Measurements from ENCODE around the gene EXOC4.

EXOC4 gene

DNA sequence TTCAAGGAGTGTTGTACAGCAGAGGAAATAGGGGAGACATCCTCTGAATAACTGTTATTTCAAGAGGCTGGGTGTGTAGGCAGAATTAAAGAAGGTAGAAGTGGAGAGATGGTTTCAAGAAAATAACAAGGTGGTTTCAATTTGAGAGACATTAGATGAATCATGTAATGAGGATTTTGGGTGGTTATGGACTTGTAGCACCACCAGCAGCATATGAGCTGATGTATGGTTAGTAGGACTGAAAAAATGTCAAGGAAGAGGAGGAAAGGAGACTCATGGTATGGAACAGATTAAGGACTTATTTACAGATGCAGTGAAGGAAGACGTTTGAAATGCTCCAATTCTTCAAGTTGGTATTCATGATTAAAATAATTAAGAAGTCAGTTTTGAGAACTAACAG is 166.2 kb downstream of the EXOC4 start:
- DNase-seq (ENCODE audit: low read depth in 2 of 3, low spot score in 1 of 3) = no peak

DNA sequence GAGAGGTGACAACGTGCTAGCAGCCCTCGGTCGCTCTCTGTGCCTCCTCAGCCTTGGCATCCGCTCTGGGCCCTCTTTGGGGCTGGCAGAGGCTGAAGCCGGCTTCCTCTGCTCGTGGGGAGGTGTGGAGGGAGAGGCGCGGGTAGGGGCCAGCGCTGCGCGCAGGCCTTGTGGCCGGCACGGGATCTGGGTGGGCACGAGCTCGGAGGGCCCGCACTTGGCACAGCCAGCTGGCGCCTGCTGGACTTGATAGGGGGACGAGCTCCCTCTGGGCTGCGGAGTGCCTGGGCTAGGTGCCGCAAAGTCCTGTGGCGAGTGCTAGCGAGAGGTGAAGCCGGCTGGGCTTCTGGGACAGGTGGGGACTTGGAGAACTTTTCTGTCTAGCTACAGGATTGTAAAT is 170.7 kb downstream of the EXOC4 start:
- DNase-seq (ENCODE audit: low read depth in 2 of 3, low spot score in 1 of 3) = no peak

DNA sequence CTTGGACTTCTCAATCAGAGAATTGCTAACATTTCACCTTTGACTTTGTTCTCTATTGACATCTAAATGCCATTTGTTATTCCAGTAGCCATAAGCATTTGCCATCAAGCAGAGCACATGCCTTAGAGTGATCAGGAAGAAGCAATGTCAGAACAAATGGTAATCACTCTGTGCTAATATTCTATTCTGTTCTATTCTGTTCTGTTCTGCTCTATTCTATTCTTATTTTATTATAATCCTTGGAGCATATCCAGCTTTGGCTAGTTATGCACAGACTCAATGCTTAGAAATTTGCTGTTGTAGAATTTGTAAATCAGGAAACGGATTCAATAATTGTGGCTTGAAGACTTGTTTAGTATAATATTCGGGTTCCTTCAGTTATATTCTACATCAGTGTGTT is 175.4 kb downstream of the EXOC4 start:
- no peak for DNase-seq (ENCODE audit: low read depth in 2 of 3, low spot score in 1 of 3)

DNA sequence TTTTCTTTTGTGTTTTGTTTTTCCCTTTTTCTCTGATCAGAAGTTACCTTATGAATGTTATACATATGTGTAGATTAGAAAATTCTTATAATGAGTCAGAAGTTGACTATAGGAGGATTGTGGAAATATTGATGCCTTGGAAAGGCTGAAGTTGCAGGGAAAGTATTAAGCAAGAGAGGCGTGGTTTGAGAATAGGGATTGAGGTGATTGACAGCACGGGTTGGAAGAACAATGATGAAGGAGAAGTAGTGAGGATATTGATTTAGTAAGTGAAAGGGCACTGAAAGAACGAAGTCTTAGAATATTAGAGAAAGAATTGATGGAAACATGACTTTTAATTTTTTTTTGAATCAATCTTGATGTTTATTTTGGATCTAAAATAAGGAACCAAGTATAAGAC is 176.0 kb downstream of the EXOC4 start:
- DNase-seq (ENCODE audit: low read depth in 2 of 3, low spot score in 1 of 3) = no peak

DNA sequence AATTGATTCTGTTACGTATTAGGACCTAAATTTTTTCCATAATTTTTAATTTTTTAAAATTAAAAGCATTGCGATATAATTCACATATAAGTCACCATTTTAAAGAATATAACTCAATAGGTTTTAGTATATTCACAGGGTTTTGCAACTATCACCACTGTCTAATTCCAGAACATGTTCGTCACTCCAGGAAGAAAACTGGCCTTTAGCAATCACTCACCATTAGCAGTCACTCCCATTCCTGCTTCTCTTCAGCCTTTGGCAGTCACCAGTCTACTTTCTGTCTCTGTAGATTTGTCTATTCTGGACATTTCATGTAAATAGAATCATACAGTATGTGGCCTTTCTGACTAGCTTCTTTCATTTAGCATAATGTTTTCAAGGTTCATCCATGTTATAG is 176.5 kb downstream of the EXOC4 start:
- no peak for DNase-seq (ENCODE audit: low read depth in 2 of 3, low spot score in 1 of 3)

DNA sequence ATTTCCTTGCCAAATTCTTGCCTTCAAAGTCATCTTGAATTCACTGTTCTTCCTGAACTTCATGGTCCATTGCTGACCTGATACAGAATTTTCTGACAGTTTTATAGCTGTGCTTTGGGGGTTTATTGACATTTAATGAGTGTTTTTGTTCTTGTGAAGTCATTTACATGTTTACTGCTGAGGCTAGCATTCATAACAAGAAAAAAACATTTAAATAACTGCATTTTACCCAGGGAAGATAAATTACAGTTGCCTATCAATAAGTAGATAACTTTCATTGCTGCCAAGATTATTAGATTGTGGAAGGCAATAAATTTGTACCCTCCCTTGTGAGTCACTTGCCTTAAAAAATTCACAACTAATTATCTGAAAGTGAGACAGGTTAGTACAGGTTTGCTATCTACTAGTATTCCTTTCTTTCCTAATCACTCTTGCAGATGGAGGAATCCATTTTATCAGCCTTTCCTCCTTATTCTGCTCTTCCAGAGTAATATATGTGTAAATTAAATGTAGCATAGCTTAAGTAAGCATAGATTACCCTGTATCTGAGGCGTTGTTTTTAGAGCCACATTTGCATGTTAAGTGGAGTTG is 178.4 kb downstream of the EXOC4 start:
- no peak for DNase-seq (ENCODE audit: low read depth in 2 of 3, low spot score in 1 of 3)

DNA sequence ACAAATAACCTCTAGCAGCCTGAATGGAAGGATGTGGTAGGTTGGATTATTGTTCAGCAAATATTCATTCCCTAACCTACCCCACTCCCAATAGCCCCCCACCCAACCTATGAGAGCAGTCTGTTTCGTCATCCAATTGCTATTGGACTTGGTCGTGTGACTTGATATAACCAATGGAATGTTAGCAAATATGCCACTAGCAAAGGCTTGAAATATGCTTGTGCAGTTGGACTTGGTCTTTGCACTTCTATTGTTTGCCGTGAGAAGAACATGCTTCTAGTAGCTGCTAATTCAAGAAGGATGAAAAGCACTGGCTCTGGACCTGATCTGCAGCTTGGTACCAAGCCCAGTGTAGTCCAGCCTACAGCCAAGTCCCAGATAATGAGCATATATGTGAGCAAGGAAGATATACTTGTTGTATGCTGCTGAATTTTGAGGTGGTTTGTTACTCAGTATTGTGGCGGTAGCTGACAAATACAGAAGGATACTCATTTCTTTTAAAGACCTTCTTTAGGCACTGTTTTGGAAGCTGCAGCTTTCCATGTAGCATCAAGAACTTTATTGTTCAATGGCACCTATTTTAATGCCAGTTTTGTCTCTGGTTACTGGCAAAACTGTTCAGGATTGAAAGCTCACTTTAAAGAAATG is 180.4 kb downstream of the EXOC4 start:
- DNase-seq (ENCODE audit: low read depth in 2 of 3, low spot score in 1 of 3) = no peak

DNA sequence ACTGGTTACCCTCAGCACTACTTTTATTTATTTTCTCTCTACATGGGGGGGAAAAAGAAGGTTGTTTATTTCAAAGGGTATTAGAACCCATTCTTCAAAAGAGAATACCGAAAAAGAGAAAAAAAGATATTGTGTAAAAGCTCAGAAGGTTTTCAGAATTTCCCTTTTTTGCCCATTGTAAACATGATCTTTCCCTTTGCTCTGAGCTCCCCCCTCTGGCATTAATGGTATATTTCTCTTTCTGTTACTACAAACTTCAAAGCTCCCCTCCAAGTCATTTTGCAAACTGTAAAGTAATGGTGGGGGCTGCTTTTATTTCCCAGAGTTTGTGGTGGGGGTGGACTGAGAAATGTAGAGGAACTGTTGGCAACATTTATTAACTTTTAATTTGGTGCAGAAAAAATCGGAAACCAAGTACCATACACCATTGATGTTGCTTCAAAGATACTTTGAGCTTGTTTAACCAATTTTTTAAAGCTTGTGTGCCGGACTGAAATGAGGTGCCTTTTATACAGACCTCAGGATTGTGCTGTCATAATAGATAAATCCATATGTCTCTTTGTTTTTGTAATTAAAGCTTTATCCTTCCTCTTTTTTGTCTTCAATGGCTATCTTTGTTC is 181.5 kb downstream of the EXOC4 start:
- no peak for DNase-seq (ENCODE audit: low read depth in 2 of 3, low spot score in 1 of 3)

DNA sequence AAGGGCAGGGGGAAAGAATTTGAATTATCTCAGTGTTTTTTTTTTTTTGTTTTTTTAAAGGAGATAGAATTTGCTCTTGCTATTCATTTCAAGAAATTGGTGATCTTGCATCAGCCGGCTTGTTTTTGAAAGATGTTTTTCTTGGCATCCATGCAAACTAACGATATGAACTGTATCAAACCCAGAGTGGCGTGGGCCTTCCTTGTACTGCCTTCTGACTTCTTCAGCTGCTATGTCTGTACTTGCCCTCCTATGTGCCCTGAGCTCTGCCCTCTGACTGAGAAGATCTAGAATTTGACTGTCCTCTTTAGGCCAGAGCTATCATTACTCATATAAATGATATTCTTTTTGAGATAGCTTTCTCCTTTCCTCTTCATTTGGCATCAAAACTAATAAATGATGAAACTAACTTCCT is 183.1 kb downstream of the EXOC4 start:
- no peak for DNase-seq (ENCODE audit: low read depth in 2 of 3, low spot score in 1 of 3)

DNA sequence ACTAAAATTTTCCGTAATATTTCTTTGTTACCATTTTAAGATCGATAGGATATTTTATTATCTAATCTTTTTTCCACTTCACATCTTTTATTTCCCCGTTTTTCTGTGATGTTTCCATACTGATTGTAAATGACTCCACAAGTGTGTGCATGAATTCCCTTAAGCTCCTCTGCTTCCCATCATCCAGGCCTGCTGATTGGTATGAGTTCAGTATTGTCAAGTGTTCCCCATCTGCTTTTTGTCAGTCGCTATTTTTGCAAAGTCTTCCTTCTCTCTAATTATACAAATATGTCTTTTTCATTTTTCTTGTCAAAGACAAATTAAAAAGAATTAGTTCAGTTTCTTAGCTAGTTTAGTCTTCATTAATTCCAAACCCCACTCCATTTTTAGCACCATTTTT is 184.7 kb downstream of the EXOC4 start:
- DNase-seq (ENCODE audit: low read depth in 2 of 3, low spot score in 1 of 3) = no peak

DNA sequence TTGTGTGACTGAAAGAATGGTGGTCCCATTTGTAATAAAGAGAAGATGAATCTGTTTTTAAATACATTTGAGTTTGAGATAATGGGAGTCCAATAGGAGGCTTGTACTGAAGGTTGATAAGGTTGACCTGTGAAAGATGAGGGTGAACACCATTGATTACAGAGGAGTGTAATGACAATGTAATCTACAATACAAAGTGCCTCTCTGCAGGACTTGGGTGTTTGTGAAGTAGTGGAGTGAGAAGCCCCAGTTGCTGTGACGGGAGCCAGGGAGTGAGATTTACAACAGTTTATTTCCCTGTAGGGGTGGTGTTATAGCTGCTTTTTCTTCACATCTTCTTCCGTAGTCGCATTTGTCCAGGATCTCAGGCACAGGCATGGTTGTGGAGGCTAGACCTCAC is 189.9 kb downstream of the EXOC4 start:
- DNase-seq (ENCODE audit: low read depth in 2 of 3, low spot score in 1 of 3) = no peak

DNA sequence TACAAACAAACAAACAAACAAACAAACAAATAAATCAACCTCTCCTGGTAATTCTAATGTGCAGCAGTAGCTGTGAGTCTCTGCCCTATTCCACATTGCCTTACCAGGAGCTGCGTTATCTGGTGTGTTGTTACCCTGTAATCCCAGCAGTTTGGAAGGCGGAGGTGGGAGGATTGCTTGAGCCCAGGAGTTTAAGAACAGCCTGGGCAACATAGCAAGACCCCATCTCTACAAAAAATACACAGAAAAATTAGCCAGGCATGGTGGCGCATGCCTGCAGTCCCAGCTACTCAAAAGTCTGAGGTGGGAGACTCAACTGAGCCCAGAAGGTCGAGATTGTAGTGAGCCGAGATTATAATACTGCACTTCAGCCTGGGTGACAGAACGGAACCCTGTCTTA is 192.7 kb downstream of the EXOC4 start:
- DNase-seq (ENCODE audit: low read depth in 2 of 3, low spot score in 1 of 3) = no peak

DNA sequence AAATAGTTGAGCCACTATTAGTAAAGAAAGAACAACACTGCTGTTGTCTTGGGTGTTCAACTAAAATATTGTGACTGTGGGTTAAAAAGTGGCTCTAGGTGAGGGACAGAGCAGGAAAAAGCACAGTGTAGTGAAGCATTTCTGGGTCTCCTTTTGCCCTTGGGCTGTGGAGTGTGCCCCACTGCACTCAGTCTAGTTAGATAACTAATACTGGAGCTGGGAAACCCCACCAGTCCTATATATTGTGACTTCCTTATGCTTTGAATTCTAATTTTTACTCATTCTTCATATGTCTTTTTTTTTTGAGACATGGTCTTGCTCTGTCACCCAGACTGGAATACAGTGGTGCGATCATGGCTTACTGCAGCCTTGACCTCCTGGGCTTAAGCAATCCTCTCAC is 195.1 kb downstream of the EXOC4 start:
- no peak for DNase-seq (ENCODE audit: low read depth in 2 of 3, low spot score in 1 of 3)

DNA sequence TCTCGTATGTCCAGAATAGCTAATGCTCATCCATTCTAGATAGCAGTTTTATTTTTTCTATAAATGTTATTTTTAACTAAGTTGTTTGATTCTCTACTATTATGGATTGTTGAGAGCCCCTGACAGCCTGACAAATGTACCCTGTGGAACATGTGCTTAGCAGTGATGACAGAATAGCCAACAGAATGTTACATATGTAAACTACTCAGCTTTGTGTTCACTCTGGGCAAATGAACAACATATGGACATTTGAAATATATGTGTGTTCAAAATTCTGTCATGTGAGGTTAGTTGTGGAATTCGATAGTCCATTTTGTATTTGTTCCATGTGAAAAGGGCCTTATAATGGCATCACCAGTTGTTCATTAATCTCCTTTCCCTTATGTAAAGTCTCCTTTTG is 199.7 kb downstream of the EXOC4 start:
- DNase-seq (ENCODE audit: low read depth in 2 of 3, low spot score in 1 of 3) = no peak

DNA sequence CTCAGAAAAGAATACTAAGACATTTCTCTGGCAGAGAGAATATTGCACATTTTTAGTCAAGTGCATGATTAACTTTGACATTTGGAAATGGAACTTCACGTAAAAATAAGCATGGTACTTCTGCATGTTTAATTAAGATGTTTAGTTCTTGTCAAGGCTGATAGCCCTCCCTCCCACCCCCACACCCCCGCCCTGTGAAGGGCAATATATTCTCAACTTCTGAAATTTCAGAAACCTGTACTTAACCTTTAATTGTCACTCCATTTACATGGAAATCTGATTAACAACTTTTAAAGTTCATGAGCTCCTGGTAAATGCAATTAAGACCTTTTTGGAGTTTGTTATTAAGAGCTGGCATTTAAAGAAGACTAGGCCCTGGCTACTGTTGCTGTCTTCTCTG is 205.8 kb downstream of the EXOC4 start:
- DNase-seq (ENCODE audit: low read depth in 2 of 3, low spot score in 1 of 3) = no peak

DNA sequence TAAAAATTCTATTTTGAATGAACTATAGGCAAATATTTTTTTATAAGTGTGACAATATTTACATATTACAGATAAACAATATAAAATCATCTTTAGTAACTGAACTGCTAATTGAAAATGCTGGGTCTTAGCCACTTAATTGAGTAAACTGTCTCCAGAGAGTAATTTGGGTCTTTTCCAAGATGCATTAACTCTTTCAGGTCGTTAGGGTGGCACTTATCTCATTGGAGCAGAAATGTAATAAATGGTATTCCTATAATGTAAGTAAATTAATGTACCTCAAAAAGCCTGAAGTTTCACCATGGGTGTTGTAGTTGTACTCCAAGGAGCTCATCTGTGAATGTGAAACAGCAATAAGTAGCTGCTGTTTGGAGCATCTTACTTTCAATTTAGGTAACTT is 208.5 kb downstream of the EXOC4 start:
- DNase-seq (ENCODE audit: low read depth in 2 of 3, low spot score in 1 of 3) = no peak

DNA sequence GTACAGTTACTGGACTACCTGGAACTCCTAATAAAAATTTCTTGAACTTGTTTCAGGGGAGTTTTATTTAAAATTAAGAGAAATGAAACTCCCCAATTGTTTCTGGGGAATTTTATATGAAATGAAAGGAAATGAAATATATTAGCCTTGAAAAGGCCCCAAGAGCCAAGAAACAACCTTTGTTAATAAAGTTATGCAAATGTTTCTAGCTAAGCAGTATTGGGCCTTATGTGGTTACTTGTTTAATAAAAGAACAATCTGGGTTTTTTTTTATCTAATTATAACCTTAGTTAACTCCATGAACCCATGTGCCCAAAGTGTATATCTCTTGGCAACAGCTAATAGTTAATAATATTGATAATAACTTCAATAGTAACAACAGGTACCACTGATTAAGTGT is 222.8 kb downstream of the EXOC4 start:
- DNase-seq (ENCODE audit: low read depth in 2 of 3, low spot score in 1 of 3) = no peak

DNA sequence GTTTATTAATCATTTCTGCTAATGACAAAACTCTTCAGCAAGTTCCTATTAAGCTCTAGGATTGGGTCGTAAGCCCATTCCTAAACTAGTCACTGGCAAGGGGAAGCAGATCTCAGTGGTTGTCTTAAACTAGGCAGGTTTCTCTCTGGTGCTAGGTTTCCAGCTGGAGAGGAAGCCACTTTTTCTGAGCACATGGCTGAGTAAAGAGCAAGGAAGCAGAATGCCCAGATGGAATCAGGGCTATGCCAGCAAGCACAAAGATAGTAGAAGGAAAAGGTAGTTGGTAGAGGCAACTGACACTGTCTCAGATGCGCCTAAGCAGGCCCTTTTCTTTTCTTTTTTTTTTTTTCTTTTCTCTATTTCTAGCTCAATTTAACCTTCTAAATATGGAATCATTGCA is 224.9 kb downstream of the EXOC4 start:
- no peak for DNase-seq (ENCODE audit: low read depth in 2 of 3, low spot score in 1 of 3)

DNA sequence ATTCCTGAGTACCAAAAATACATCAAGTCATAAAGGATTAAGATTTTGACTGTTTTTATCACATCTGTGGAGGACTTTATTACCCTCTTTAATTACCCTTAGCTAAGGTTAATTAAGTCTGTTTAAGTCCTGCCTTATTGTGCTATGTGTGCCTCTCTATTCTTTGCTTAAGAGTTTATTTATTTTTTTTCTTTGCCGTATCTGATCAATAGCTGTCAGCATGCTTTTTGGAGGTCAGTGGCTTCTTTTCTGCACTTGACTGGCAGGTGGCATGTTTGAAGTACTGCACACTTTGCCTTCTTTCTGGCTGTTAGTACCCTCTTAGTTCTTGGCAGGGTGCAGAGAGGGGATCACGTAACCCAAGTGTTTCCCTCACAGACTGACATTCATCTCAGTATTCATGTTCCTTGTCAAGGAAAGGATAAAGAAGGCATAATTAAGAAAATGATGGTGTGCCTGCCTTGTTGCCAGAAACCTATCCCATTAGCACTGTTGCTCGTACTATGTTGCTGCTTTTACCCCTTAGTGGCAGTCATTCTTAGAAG is 225.8 kb downstream of the EXOC4 start:
- DNase-seq (ENCODE audit: low read depth in 2 of 3, low spot score in 1 of 3) = no peak

DNA sequence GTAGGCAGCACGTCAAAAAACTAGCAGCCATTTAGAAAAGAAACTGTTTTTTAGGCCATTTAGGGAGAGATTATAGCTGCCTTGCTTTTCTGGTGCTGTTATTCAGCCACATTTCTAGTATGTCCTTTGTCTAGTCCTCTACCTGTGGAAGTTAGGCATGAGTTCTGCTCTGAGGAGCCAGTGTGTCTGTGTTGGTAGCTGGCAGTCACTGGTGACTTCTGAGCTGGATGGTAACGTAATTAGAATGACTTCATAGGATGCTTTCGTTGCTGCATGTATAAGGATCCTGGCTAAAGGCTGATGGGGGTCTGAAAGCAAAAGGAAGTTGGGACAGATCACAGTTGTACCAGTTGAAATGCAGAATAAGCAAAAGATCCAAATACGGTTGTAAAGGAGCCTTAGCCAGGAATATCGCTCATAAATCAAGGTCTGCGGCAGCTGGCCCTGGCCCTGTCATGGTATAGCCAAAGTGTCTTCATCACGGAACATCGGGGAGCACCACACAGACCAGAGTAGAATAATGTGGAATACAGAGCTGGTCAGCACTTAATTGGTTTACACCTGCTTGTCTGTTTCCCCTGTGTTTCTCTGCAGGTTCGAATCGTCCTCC is 226.7 kb downstream of the EXOC4 start:
- DNase-seq (ENCODE audit: low read depth in 2 of 3, low spot score in 1 of 3) = no peak

DNA sequence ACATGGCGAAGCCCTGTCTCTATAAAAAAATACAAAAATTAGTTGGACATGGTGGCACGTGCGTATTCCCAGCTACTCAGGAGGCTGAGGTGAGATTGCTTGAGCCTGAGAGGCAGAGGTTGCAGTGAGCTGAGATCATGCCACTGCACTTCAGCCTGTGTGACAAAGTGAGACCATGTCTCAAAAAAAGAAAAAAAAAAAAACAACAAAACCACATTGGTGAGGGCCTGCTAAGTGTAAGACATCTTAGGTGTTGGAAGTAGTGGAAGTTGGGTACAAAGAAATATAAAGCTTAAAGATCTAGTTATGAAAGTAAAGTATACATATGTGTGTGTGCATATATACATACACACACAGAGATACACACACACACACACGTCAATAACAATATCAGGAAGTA is 228.0 kb downstream of the EXOC4 start:
- DNase-seq (ENCODE audit: low read depth in 2 of 3, low spot score in 1 of 3) = no peak

DNA sequence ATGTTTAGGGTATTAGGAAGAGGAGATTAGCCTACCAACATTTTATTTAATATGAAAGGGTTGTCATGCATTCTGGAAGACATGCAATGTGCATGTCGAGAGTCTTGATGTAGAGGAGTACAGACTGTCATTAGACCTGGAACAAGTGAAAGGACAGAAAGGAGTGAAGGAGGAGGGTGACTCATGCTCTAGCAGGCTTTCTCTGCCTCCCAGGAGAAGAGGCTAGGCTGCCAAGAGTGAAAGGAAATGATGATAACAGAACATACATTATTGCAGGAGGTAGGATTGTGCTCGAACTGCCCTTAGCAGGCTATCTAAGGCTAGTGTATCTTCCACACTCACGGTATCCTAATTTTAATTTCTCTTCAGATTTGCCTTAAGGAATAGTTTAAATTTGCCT is 228.8 kb downstream of the EXOC4 start:
- DNase-seq (ENCODE audit: low read depth in 2 of 3, low spot score in 1 of 3) = no peak

All from stimulated activated CD4-positive, alpha-beta T cell treated with anti-CD3 and anti-CD28 coated beads, Interleukin-12 subunit alpha, Interleukin-12 subunit beta, amount 100 ng/mL, for 48 hours (primary cell).